A549 (cell line): ENCODE data around the gene KLF3. TPM values are rescaled to one million over a fixed set of nuclear protein-coding genes. Genes with fewer than 3 reads are reported as not detected.

Experiments
- ATAC-seq, 2 experiments: fragments of 200-7000 bp in 1 of 2; fragments of >200 bp in 1 of 2; cut with Nextera tagmentation in 1 of 2; cut with Tn5 transposase in 1 of 2; 3 replicates each; pipeline versions ENCODE4 v1.8.0 to v1.9.1; 2018 to 2020; ENCODE audit warnings: mild to moderate bottlenecking in 1 of 2, moderate library complexity in 1 of 2
- CTCF ChIA-PET: fragments of 300-600 bp; sonication (Branson Sonifier 250); formaldehyde crosslinking; extraction: SDS; loops from one replicate; lab custom pipeline; 2021; ENCODE audit warnings: antibody characterized with exemption, inconsistent platforms; lab: Yijun Ruan, JAX
- POLR2A ChIA-PET: fragments of 350-600 bp; formaldehyde crosslinking; extraction: SDS; loops from one replicate; lab custom pipeline; 2021; ENCODE audit warnings: antibody characterized with exemption, inconsistent platforms; lab: Yijun Ruan, JAX
- DNase-seq, 2 experiments: peaks; one replicate each; pipeline versions ENCODE4 v3.0.0 to v3.0.0-alpha.2; 2011 to 2016; ENCODE audit warnings: low read depth in 1 of 2, low spot score in 1 of 2
- FAIRE-seq: peaks from 2 replicates; lab custom pipeline; 2011; peaks lifted over from hg19 to GRCh38; lab: Jason Lieb, UNC
- H3K27ac ChIP-seq, 2 experiments: fragments of >200 bp; sonication (Bioruptor Twin); formaldehyde crosslinking; 3 replicates each; pipeline ENCODE4 v1.5.1; 2016 to 2017
- H3K4me1 ChIP-seq: fragments of >200 bp; sonication (Bioruptor Twin); formaldehyde crosslinking; 3 replicates; pipeline ENCODE4 v1.6.1; 2016
- H3K4me2 ChIP-seq: fragments of >200 bp; sonication (Bioruptor Twin); formaldehyde crosslinking; 3 replicates; pipeline ENCODE4 v1.6.1; 2016
- H3K4me3 ChIP-seq: fragments of >200 bp; sonication (Bioruptor Twin); formaldehyde crosslinking; 3 replicates; pipeline ENCODE4 v1.5.1; 2016
- H3K9me3 ChIP-seq: fragments of >200 bp; sonication (Bioruptor Twin); formaldehyde crosslinking; 3 replicates; pipeline ENCODE4 v1.6.1; 2016
- BCL3 ChIP-seq: fragments of >200 bp; sonication (Bioruptor Twin); formaldehyde crosslinking; IDR thresholded peaks from 3 replicates; pipeline ENCODE4 v1.6.1; 2016
- CEBPB ChIP-seq, 2 experiments: fragments of >200 bp in 1 of 2; sonication (Bioruptor Twin) in 1 of 2; formaldehyde crosslinking in 1 of 2; IDR thresholded peaks; 2 replicates each; pipeline ENCODE4 v1.6.1; 2012 to 2016
- CHD4 ChIP-seq: fragments of 200-600 bp; sonication (generic); IDR thresholded peaks from 2 replicates; pipeline ENCODE4 v1.6.1; 2016; ENCODE audit warnings: antibody characterized with exemption, mild to moderate bottlenecking, borderline replicate concordance
- EHMT2 ChIP-seq: fragments of 200-600 bp; sonication (generic); IDR thresholded peaks from 2 replicates; pipeline ENCODE4 v1.6.1; 2016; ENCODE audit warnings: antibody characterized with exemption, low read depth, mild to moderate bottlenecking, moderate library complexity
- FOSL2 ChIP-seq, 2 experiments: fragments of 450-650 bp in 1 of 2; fragments of >200 bp in 1 of 2; sonication (Bioruptor Twin) in 1 of 2; formaldehyde crosslinking; IDR thresholded peaks; 2 replicates each; pipeline versions ENCODE4 v1.5.0 to v1.6.1; 2016 to 2020; ENCODE audit warnings: mild to moderate bottlenecking in 1 of 2, moderate library complexity in 1 of 2
- HOXA7 ChIP-seq: fragments of 250-450 bp; sonication (Bioruptor Pico); IDR thresholded peaks from 2 replicates; pipeline ENCODE4 v1.5.0; 2020; ENCODE audit warnings: mild to moderate bottlenecking, moderate library complexity
- JUNB ChIP-seq: fragments of >200 bp; sonication (Bioruptor Twin); formaldehyde crosslinking; IDR thresholded peaks from 2 replicates; pipeline ENCODE4 v1.6.1; 2016
- KDM5A ChIP-seq: fragments of 200-600 bp; sonication (generic); IDR thresholded peaks from 2 replicates; pipeline ENCODE4 v1.6.1; 2016; ENCODE audit warnings: antibody characterized with exemption, mild to moderate bottlenecking
- MAFK ChIP-seq: fragments of 450-650 bp; IDR thresholded peaks from 2 replicates; pipeline ENCODE4 v1.6.1; 2014; ENCODE audit not compliant: partially characterized antibody
- MAZ ChIP-seq: fragments of 150-350 bp; IDR thresholded peaks from 2 replicates; pipeline ENCODE4 v1.6.1; 2014; ENCODE audit warnings: antibody characterized with exemption, low read depth, low read length, borderline replicate concordance
- MYC ChIP-seq: IDR thresholded peaks from 2 replicates; pipeline ENCODE4 v1.6.1; 2012; ENCODE audit warnings: mild to moderate bottlenecking, inconsistent platforms, low read length, improper control_type of control experiment, borderline replicate concordance
- PHF8 ChIP-seq: fragments of 200-600 bp; sonication (generic); IDR thresholded peaks from 2 replicates; pipeline ENCODE4 v1.6.1; 2016; ENCODE audit warnings: low read depth, mild to moderate bottlenecking, antibody characterized with exemption, moderate library complexity, borderline replicate concordance
- POLR2AphosphoS2 ChIP-seq: conservative IDR thresholded peaks from 2 replicates; pipeline ENCODE4 v1.6.1; 2012; ENCODE audit warnings: low read length, improper control_type of control experiment, inconsistent platforms
- RAD21 ChIP-seq, 2 experiments: fragments of >200 bp in 1 of 2; sonication (Bioruptor Twin) in 1 of 2; formaldehyde crosslinking in 1 of 2; IDR thresholded peaks in 1 of 2; conservative IDR thresholded peaks in 1 of 2; 2 replicates in 1 of 2; 3 replicates in 1 of 2; pipeline ENCODE4 v1.6.1; 2012 to 2018; ENCODE audit warnings: inconsistent platforms in 1 of 2
- RARB ChIP-seq: fragments of 250-450 bp; sonication (Bioruptor Pico); IDR thresholded peaks from 2 replicates; pipeline ENCODE4 v1.8.0; 2021; ENCODE audit warnings: mild to moderate bottlenecking, moderate library complexity
- RFX5 ChIP-seq: fragments of 450-650 bp; IDR thresholded peaks from 2 replicates; pipeline ENCODE4 v1.7.1; 2014; ENCODE audit warnings: antibody characterized with exemption, mild to moderate bottlenecking, moderate library complexity
- TFCP2L1 ChIP-seq: fragments of 250-450 bp; sonication (Bioruptor Pico); IDR thresholded peaks from 2 replicates; pipeline ENCODE4 v1.5.0; 2021; ENCODE audit warnings: mild to moderate bottlenecking
- USF2 ChIP-seq: fragments of 450-650 bp; IDR thresholded peaks from 2 replicates; pipeline ENCODE4 v1.6.1; 2014; ENCODE audit warnings: antibody characterized with exemption
- ZC3H11A ChIP-seq: fragments of 450-650 bp; IDR thresholded peaks from 2 replicates; pipeline ENCODE4 v1.6.1; 2014; ENCODE audit warnings: antibody characterized with exemption, mild to moderate bottlenecking
- ZFP36 ChIP-seq: fragments of 450-650 bp; IDR thresholded peaks from 2 replicates; pipeline ENCODE4 v1.6.1; 2014; ENCODE audit warnings: borderline replicate concordance; ENCODE audit not compliant: partially characterized antibody
- WGBS: methylation state at CpG from one replicate; pipeline ENCODE4 v1.1.6; 2017; ENCODE audit errors: missing lambda C conversion rate; 5-methylcytosine and 5-hydroxymethylcytosine counted together
- polyA plus RNA-seq, 4 experiments: library from polyadenylated mRNA; depleted of rRNA in 3 of 4; stranded (reverse); fragments of >200 nt; fragmentation: RNase III in 1 of 4; extraction: RNeasy Plus Mini Kit Qiagen cat#74134 plus additional on column Dnase treatment in 1 of 4; gene quantifications; 2 replicates in 3 of 4; 3 replicates in 1 of 4; pipeline ENCODE4 v1.2.3, GENCODE V29; 2011 to 2017
- TF ChIP-seq, protein P1 (sequence below): fragments of 150-350 bp; IDR thresholded peaks from 2 replicates; pipeline ENCODE4 v1.6.1; 2014; ENCODE audit warnings: low read depth, mild to moderate bottlenecking, low read length
- TF ChIP-seq, protein P2 (sequence below): IDR thresholded peaks from 2 replicates; pipeline ENCODE4 v1.6.1; 2012
- TF ChIP-seq, protein P3 (sequence below): fragments of >200 bp; sonication (Bioruptor Twin); formaldehyde crosslinking; IDR thresholded peaks from 3 replicates; pipeline ENCODE4 v1.5.1; 2016
- TF ChIP-seq, protein P4 (sequence below): fragments of >200 bp; sonication (Bioruptor Twin); formaldehyde crosslinking; IDR thresholded peaks from 2 replicates; pipeline ENCODE4 v1.6.1; 2016

Gene KLF3
- polyA plus RNA-seq, 2 of the 4 experiments (the other 2 are of a cell fraction), result 11.2 to 29.6 TPM

- TF ChIP-seq, protein P1, sequence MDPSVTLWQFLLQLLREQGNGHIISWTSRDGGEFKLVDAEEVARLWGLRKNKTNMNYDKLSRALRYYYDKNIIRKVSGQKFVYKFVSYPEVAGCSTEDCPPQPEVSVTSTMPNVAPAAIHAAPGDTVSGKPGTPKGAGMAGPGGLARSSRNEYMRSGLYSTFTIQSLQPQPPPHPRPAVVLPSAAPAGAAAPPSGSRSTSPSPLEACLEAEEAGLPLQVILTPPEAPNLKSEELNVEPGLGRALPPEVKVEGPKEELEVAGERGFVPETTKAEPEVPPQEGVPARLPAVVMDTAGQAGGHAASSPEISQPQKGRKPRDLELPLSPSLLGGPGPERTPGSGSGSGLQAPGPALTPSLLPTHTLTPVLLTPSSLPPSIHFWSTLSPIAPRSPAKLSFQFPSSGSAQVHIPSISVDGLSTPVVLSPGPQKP, result no peak
- TF ChIP-seq CHD4, result no peak
- TF ChIP-seq, protein P2, sequence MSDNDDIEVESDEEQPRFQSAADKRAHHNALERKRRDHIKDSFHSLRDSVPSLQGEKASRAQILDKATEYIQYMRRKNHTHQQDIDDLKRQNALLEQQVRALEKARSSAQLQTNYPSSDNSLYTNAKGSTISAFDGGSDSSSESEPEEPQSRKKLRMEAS, result peak; percentile 67; the same call in 1 of the 2 replicates
- TF ChIP-seq RFX5, result no peak
- TF ChIP-seq KDM5A, result no peak
Observed at GRCh38 chr4:38667085-38667893, 3.3 kb downstream of the KLF3 start (continued).

- Histone ChIP-seq H3K4me3 (peak overlapping the region; percentile 98; the same call in 1 of the 3 replicates), H3K4me1 (peaks cover 58% of the 10 kb centered on the region), H3K9me3 (no peaks in the 10 kb centered on the region), H3K4me2 (peak overlapping the region; percentile 99), H3K27ac (peak overlapping the region; percentile 65 to 99; a peak in 4 of 6 replicates)
- ChIA-PET CTCF (interaction anchor here (2.5 to 4.9 kb wide), 3 partner anchors 8 to 489 kb away, joined by 5 to 24 read pairs (median 17); no protein-coding TSS in a partner anchor), POLR2A (no interaction called here)
- no peak for ATAC-seq
- TF ChIP-seq FOSL2 (IDR thresholded peaks at IDR 0.05) (no peak), FOSL2 (CRISPR knock-in tag; IDR thresholded peaks at IDR 0.05) (no peak), ZFP36 (no peak), MAFK (peak; percentile 28), POLR2AphosphoS2 (no peak), PHF8 (no peak)
- WGBS, result 13% methylated on average over 2 of the region's 2 CpGs
- no peak for FAIRE-seq
- no peak for DNase-seq
Observed at GRCh38 chr4:38668203-38668971, 4.4 kb downstream of the KLF3 start.

GRCh38 chr4:38669208-38669607 is 5.2 kb downstream of the KLF3 start:
- POLR2A ChIA-PET, result no interaction called here
- no peak for TF ChIP-seq BCL3
- no peak for TF ChIP-seq USF2
- no peak for TF ChIP-seq RARB (CRISPR knock-in tag)
- no peak for TF ChIP-seq HOXA7 (CRISPR knock-in tag)
- no peak for TF ChIP-seq ZC3H11A
- TF ChIP-seq, protein P1, result no peak
- TF ChIP-seq, protein P3, sequence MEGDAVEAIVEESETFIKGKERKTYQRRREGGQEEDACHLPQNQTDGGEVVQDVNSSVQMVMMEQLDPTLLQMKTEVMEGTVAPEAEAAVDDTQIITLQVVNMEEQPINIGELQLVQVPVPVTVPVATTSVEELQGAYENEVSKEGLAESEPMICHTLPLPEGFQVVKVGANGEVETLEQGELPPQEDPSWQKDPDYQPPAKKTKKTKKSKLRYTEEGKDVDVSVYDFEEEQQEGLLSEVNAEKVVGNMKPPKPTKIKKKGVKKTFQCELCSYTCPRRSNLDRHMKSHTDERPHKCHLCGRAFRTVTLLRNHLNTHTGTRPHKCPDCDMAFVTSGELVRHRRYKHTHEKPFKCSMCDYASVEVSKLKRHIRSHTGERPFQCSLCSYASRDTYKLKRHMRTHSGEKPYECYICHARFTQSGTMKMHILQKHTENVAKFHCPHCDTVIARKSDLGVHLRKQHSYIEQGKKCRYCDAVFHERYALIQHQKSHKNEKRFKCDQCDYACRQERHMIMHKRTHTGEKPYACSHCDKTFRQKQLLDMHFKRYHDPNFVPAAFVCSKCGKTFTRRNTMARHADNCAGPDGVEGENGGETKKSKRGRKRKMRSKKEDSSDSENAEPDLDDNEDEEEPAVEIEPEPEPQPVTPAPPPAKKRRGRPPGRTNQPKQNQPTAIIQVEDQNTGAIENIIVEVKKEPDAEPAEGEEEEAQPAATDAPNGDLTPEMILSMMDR, result no peak
- TF ChIP-seq, protein P4, sequence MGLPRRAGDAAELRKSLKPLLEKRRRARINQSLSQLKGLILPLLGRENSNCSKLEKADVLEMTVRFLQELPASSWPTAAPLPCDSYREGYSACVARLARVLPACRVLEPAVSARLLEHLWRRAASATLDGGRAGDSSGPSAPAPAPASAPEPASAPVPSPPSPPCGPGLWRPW, result no peak
- no peak for TF ChIP-seq CEBPB (IDR thresholded peaks at IDR 0.05)
- TF ChIP-seq JUNB, result no peak
- no peak for TF ChIP-seq MYC
- no peak for TF ChIP-seq TFCP2L1 (CRISPR knock-in tag)
- no peak for TF ChIP-seq RAD21 (conservative IDR thresholded peaks at IDR 0.05 in 1 of 2, IDR thresholded peaks at IDR 0.05 in 1 of 2)
- no peak for TF ChIP-seq EHMT2
- TF ChIP-seq MAZ, result no peak

More at GRCh38 chr4:38669208-38669607, 5.2 kb downstream of the KLF3 start:
- FAIRE-seq (no peak), DNase-seq (no peak), ATAC-seq (no peak)
- H3K4me2 ChIP-seq, result peak overlapping the region; percentile 99
- H3K27ac ChIP-seq, result peak overlapping the region; percentile 63 to 99; a peak in 5 of 6 replicates
- WGBS, result 73% methylated on average over 3 of the region's 3 CpGs
- CTCF ChIA-PET, result interaction anchor here (4.1 to 4.9 kb wide), 2 partner anchors 350 to 490 kb away, joined by 17 to 24 read pairs; no protein-coding TSS in a partner anchor
- peaks cover 66% of the 10 kb centered on the region for H3K4me1 ChIP-seq
- no peak overlapping the region for H3K4me3 ChIP-seq
- no peaks in the 10 kb centered on the region for H3K9me3 ChIP-seq
